ENCODE results near the gene LRCH3.

Gene LRCH3

DNA sequence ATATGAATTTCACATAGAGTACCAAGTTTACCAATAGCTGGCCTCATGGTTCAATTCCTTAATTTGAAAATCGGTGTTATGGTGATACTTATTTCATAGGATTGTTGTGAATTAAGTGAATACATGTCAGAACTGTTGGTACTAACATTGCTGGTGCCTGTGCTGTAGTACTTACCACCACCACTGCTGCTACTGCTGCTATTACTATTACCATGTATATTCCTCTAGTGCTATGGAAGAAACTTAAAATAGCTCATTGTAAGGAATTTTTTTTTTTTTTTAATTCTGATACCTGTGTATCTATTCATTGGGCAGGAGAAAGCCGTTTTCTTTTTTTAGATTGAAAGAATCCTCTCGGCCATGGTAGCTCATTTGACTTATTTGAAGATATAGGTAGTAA lies 37.8 kb upstream of the LRCH3 start:
- peaks cover 26 to 27% of the 10 kb centered on the region in 2 experiments for H3K4me1 ChIP-seq (ENCODE audit: control insufficient read depth in 1 of 2, insufficient read depth in 1 of 2, low read depth in 1 of 2, low read length in 1 of 2)
- no peak overlapping the region for H3K27ac ChIP-seq
- H3K36me3 ChIP-seq: peaks cover 5% of the 10 kb centered on the region
- no peaks in the 10 kb centered on the region for H3K9me3 ChIP-seq
- H3K27me3 ChIP-seq: no peaks in the 10 kb centered on the region
- TF ChIP-seq, protein P1, sequence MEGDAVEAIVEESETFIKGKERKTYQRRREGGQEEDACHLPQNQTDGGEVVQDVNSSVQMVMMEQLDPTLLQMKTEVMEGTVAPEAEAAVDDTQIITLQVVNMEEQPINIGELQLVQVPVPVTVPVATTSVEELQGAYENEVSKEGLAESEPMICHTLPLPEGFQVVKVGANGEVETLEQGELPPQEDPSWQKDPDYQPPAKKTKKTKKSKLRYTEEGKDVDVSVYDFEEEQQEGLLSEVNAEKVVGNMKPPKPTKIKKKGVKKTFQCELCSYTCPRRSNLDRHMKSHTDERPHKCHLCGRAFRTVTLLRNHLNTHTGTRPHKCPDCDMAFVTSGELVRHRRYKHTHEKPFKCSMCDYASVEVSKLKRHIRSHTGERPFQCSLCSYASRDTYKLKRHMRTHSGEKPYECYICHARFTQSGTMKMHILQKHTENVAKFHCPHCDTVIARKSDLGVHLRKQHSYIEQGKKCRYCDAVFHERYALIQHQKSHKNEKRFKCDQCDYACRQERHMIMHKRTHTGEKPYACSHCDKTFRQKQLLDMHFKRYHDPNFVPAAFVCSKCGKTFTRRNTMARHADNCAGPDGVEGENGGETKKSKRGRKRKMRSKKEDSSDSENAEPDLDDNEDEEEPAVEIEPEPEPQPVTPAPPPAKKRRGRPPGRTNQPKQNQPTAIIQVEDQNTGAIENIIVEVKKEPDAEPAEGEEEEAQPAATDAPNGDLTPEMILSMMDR (IDR thresholded peaks at IDR 0.05): no peak
- no peak overlapping the region for H3K4me3 ChIP-seq (ENCODE audit: low read depth in 1 of 2, low read length in 1 of 2)

DNA sequence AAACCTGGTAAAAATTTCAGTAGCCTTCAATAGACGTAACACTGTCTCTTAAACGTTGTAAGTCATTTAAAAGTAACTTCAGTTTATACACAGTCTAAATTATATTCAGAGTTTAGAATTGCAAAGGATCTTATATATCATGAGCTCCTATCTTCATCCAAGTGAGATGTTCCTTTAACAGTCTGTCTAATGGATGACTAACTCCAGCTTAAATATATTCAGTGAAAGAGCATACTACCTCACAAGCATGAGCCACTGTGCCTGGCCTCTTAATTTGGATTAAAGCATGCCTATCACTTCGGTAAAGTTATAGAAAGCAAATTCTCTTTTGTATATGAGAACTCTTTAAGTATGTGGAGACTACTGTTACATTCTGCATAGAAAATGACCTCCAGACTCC lies 34.4 kb upstream of the LRCH3 start:
- H3K4me3 ChIP-seq (ENCODE audit: low read depth in 1 of 2, low read length in 1 of 2): no peak overlapping the region
- H3K36me3 ChIP-seq: peaks cover 29% of the 10 kb centered on the region
- TF ChIP-seq, protein P1 (IDR thresholded peaks at IDR 0.05): no peak
- H3K9me3 ChIP-seq: no peaks in the 10 kb centered on the region
- peaks cover 4 to 6% of the 10 kb centered on the region in 2 experiments for H3K4me1 ChIP-seq (ENCODE audit: control insufficient read depth in 1 of 2, insufficient read depth in 1 of 2, low read depth in 1 of 2, low read length in 1 of 2)
- no peak overlapping the region for H3K27ac ChIP-seq
- no peaks in the 10 kb centered on the region for H3K27me3 ChIP-seq

DNA sequence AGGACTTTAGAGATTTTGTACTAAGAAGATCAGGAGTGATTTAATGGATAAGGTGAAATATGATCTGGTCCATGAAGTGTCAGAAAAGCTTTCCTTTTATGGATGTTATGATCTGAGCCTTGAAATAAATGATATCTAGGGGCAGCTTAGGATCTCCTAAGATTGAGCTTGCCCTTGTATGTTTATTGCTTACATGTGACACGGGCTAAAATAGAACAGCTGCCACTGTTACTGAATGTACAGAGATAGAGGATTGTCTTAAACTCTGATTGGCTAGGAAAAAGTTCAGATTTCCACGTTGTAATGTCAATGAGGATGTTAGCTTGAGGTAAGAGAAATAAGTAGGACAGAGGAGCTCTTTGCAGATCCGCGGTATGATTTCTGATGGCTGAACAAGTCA lies 32.5 kb upstream of the LRCH3 start:
- TF ChIP-seq, protein P1 (IDR thresholded peaks at IDR 0.05): no peak
- H3K27me3 ChIP-seq: no peaks in the 10 kb centered on the region
- no peaks in the 10 kb centered on the region for H3K4me1 ChIP-seq (ENCODE audit: control insufficient read depth in 1 of 2, insufficient read depth in 1 of 2, low read depth in 1 of 2, low read length in 1 of 2)
- H3K9me3 ChIP-seq: no peaks in the 10 kb centered on the region
- H3K4me3 ChIP-seq (ENCODE audit: low read depth in 1 of 2, low read length in 1 of 2): no peak overlapping the region
- peaks cover 46% of the 10 kb centered on the region for H3K36me3 ChIP-seq
- H3K27ac ChIP-seq: no peak overlapping the region

DNA sequence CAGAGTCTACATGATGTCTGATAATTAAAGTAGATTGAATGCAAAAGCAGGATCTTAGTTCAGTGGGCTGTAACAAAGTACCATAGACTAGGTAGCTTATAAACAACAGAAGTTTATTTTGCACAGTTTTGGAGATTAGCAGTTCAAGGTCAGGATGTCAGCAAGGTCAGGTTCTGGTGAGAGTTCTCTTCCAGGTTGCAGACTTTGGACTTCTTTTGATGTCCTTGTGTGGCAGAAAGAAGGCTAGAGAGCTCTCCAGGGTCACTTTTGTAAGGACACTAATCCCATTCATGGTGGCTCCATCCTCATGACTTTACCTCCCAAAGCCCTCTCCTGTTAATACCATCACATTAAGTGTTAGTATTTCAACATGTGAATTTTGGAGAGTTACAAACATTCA lies 29.3 kb upstream of the LRCH3 start:
- TF ChIP-seq, protein P1 (IDR thresholded peaks at IDR 0.05): no peak
- Histone ChIP-seq H3K4me1 (ENCODE audit: control insufficient read depth in 1 of 2, insufficient read depth in 1 of 2, low read depth in 1 of 2, low read length in 1 of 2) (no peaks in the 10 kb centered on the region), H3K27ac (no peak overlapping the region), H3K36me3 (peaks cover 70% of the 10 kb centered on the region), H3K27me3 (no peaks in the 10 kb centered on the region), H3K4me3 (ENCODE audit: low read depth in 1 of 2, low read length in 1 of 2) (no peak overlapping the region), H3K9me3 (no peaks in the 10 kb centered on the region)

DNA sequence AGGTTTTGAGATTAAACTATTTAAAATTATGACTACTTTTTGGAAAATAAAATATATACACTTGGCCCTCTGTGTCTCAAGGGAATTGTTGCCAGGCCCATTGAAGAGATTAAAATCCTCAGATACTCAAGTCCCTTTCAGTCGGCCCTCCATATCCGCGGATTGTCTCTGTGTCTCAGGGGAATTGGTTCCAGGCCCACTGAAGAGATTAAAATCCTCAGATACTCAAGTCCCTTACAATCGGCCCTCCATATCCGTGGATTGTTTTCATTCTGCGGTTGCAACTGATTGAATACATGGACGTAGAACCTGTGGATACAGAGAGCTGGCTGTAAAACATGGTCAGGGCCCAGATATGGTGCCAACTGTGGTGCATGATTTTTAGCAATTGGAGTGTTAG lies 15.7 kb upstream of the LRCH3 start:
- no peak overlapping the region for H3K27ac ChIP-seq
- H3K4me1 ChIP-seq (ENCODE audit: control insufficient read depth in 1 of 2, insufficient read depth in 1 of 2, low read depth in 1 of 2, low read length in 1 of 2): no peaks in the 10 kb centered on the region
- no peaks in the 10 kb centered on the region for H3K9me3 ChIP-seq
- H3K4me3 ChIP-seq (ENCODE audit: low read depth in 1 of 2, low read length in 1 of 2): no peak overlapping the region
- H3K27me3 ChIP-seq: no peaks in the 10 kb centered on the region
- TF ChIP-seq, protein P1 (IDR thresholded peaks at IDR 0.05): no peak
- peaks cover 73% of the 10 kb centered on the region for H3K36me3 ChIP-seq

DNA sequence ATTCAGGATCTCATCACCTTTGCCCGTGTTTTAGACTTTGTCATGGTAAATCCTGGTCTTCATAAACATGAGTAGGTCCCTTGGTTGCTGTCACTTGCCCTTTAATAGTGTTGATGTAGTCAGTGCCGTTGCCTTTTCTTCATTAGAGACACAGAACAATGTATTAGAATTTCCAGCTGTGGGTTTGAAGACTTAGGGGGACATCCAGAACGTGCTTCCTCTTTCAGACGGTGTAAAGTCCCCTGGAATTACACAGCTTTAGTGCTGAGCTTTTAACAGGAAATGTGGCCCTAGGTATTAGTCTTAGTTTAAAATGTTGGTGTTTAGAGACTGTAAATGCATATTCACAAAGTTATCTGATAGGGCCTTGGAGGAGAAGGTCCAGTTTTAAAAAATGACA lies 8.8 kb upstream of the LRCH3 start:
- H3K36me3 ChIP-seq: peaks cover 40% of the 10 kb centered on the region
- no peak overlapping the region for H3K4me3 ChIP-seq (ENCODE audit: low read depth in 1 of 2, low read length in 1 of 2)
- TF ChIP-seq, protein P1 (IDR thresholded peaks at IDR 0.05): no peak
- no peaks in the 10 kb centered on the region for H3K4me1 ChIP-seq (ENCODE audit: control insufficient read depth in 1 of 2, insufficient read depth in 1 of 2, low read depth in 1 of 2, low read length in 1 of 2)
- no peaks in the 10 kb centered on the region for H3K27me3 ChIP-seq
- H3K27ac ChIP-seq: no peak overlapping the region
- no peaks in the 10 kb centered on the region for H3K9me3 ChIP-seq

All from neutrophil (primary cell).